PC-9 (cell line): ENCODE data around the gene GLT8D2.

Experiments used
- EZH2 ChIP-seq: fragments of 200-600 bp; sonication (generic); IDR thresholded peaks from 2 replicates; pipeline ENCODE4 v1.8.0; 2017; ENCODE audit warnings: antibody characterized with exemption, low read depth
- TF ChIP-seq, protein P1 (sequence below): fragments of 200-600 bp; sonication (generic); conservative IDR thresholded peaks from 2 replicates; pipeline ENCODE4 v1.6.1; 2017; ENCODE audit warnings: mixed run types, antibody characterized with exemption, mild to moderate bottlenecking, moderate library complexity

GRCh38 chr12:104049903-104050356, at the start of gene GLT8D2:
- TF ChIP-seq, protein P1, sequence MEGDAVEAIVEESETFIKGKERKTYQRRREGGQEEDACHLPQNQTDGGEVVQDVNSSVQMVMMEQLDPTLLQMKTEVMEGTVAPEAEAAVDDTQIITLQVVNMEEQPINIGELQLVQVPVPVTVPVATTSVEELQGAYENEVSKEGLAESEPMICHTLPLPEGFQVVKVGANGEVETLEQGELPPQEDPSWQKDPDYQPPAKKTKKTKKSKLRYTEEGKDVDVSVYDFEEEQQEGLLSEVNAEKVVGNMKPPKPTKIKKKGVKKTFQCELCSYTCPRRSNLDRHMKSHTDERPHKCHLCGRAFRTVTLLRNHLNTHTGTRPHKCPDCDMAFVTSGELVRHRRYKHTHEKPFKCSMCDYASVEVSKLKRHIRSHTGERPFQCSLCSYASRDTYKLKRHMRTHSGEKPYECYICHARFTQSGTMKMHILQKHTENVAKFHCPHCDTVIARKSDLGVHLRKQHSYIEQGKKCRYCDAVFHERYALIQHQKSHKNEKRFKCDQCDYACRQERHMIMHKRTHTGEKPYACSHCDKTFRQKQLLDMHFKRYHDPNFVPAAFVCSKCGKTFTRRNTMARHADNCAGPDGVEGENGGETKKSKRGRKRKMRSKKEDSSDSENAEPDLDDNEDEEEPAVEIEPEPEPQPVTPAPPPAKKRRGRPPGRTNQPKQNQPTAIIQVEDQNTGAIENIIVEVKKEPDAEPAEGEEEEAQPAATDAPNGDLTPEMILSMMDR: no peak
- TF ChIP-seq EZH2: no peak
